Caco-2 (cell line): ENCODE results near the gene ACER1. TPM values are rescaled to one million over a fixed set of nuclear protein-coding genes. Genes with fewer than 3 reads are reported as not detected.

ENCODE experiments used
- BruUV-seq: library from RNA; stranded (reverse); fragments of 400-500 nt; replicated peaks from 2 replicates; lab custom pipeline; 2021; lab: Mats Ljungman, UMichigan
- CTCF ChIA-PET: fragments of 300-600 bp; sonication (Branson Sonifier 250); formaldehyde crosslinking; loops from one replicate; lab custom pipeline; 2022; ENCODE audit warnings: antibody characterized with exemption; lab: Charles Lee
- POLR2A ChIA-PET: fragments of 300-600 bp; sonication (Branson Sonifier 250); formaldehyde crosslinking; loops from one replicate; lab custom pipeline; 2022; ENCODE audit warnings: antibody characterized with exemption; lab: Charles Lee
- DNase-seq, 2 experiments: peaks; one replicate each; pipeline versions ENCODE4 v3.0.0 to v3.0.0-alpha.2; 2020 to 2022
- H3K27me3 ChIP-seq: replicated peaks from 2 replicates; pipeline ENCODE4 v1.6.0; 2011; ENCODE audit warnings: low read length; ENCODE audit not compliant: control insufficient read depth, insufficient read depth
- H3K36me3 ChIP-seq: 2 replicates; pipeline ENCODE4 v1.5.1; 2011; ENCODE audit warnings: low read length; ENCODE audit not compliant: control insufficient read depth, insufficient read depth
- H3K4me1 ChIP-seq: fragments of 250-450 bp; sonication (Bioruptor Pico); 2 replicates; pipeline ENCODE4 v1.5.1; 2020; ENCODE audit warnings: mild to moderate bottlenecking
- H3K4me3 ChIP-seq: 2 replicates; pipeline ENCODE4 v1.5.1; 2011; ENCODE audit warnings: low read depth, mild to moderate bottlenecking, control low read depth, low read length
- H3K9me3 ChIP-seq: fragments of 250-450 bp; sonication (Bioruptor Pico); 2 replicates; pipeline ENCODE4 v1.5.1; 2020; ENCODE audit warnings: mild to moderate bottlenecking, moderate library complexity
- H3K27ac Mint-ChIP-seq: one replicate; pipeline ENCODE4 v1.8.0; 2022; ENCODE audit warnings: mixed read lengths; ENCODE audit not compliant: unreplicated experiment
- H3K27me3 Mint-ChIP-seq: one replicate; pipeline ENCODE4 v1.8.0; 2022; ENCODE audit warnings: mixed read lengths; ENCODE audit not compliant: insufficient read depth, unreplicated experiment
- H3K36me3 Mint-ChIP-seq: one replicate; pipeline ENCODE4 v1.8.0; 2022; ENCODE audit warnings: mild to moderate bottlenecking, mixed read lengths; ENCODE audit not compliant: insufficient read depth, unreplicated experiment
- H3K4me1 Mint-ChIP-seq: one replicate; pipeline ENCODE4 v1.8.0; 2022; ENCODE audit warnings: low read depth, mixed read lengths; ENCODE audit not compliant: unreplicated experiment
- H3K4me3 Mint-ChIP-seq: one replicate; pipeline ENCODE4 v1.8.0; 2022; ENCODE audit warnings: mild to moderate bottlenecking, moderate library complexity, mixed read lengths; ENCODE audit not compliant: unreplicated experiment
- H3K9me3 Mint-ChIP-seq: one replicate; pipeline ENCODE4 v1.8.0; 2022; ENCODE audit warnings: mixed read lengths; ENCODE audit not compliant: unreplicated experiment
- intact Hi-C: fragments of 100-400 bp; cut with micrococcal nuclease; formaldehyde crosslinking; loops from one replicate; pipeline ENCODE4 v1.10.0; 2022; ENCODE audit not compliant: unreplicated experiment
- total RNA-seq: library from RNA; stranded (reverse); gene quantifications from 2 replicates; pipeline ENCODE4 v1.2.3, GENCODE V29; 2022
- TF ChIP-seq, protein P1 (sequence below), 2 experiments: fragments of 200-600 bp in 1 of 2; IDR thresholded peaks; 1 replicate in 1 of 2; 2 replicates in 1 of 2; pipeline versions ENCODE4 v1.5.1 to v1.8.0; 2011 to 2022; ENCODE audit warnings: antibody characterized with exemption in 1 of 2, control low read depth in 1 of 2, inconsistent platforms in 1 of 2, low read depth in 1 of 2, low read length in 1 of 2, mild to moderate bottlenecking in 1 of 2, moderate library complexity in 1 of 2; ENCODE audit not compliant: insufficient read depth in 1 of 2, severe bottlenecking in 1 of 2, unreplicated experiment in 1 of 2

Gene ACER1
- total RNA-seq, 1 experiment from 2014 or later, result not detected

GRCh38 chr19:6271721-6272410 lies 61.5 kb downstream of the ACER1 start:
- Mint-ChIP-seq H3K27me3 (no peaks in the 10 kb centered on the region), H3K36me3 (peaks cover 30% of the 10 kb centered on the region), H3K27ac (peak overlapping the region; percentile 28), H3K4me3 (no peak overlapping the region), H3K9me3 (no peaks in the 10 kb centered on the region), H3K4me1 (no peaks in the 10 kb centered on the region)
- ChIA-PET CTCF (no interaction called here), POLR2A (no interaction called here)
- no peaks in the 10 kb centered on the region for H3K27me3 ChIP-seq
- no peak overlapping the region for H3K4me3 ChIP-seq
- H3K4me1 ChIP-seq, result no peaks in the 10 kb centered on the region
- BruUV-seq, result no TSS peak
- H3K36me3 ChIP-seq, result peaks cover 1% of the 10 kb centered on the region; the same call in 1 of the 2 replicates
- TF ChIP-seq, protein P1, sequence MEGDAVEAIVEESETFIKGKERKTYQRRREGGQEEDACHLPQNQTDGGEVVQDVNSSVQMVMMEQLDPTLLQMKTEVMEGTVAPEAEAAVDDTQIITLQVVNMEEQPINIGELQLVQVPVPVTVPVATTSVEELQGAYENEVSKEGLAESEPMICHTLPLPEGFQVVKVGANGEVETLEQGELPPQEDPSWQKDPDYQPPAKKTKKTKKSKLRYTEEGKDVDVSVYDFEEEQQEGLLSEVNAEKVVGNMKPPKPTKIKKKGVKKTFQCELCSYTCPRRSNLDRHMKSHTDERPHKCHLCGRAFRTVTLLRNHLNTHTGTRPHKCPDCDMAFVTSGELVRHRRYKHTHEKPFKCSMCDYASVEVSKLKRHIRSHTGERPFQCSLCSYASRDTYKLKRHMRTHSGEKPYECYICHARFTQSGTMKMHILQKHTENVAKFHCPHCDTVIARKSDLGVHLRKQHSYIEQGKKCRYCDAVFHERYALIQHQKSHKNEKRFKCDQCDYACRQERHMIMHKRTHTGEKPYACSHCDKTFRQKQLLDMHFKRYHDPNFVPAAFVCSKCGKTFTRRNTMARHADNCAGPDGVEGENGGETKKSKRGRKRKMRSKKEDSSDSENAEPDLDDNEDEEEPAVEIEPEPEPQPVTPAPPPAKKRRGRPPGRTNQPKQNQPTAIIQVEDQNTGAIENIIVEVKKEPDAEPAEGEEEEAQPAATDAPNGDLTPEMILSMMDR (IDR thresholded peaks at IDR 0.05; ENCODE audit: insufficient read depth in 1 of 2, low read depth in 1 of 2, low read length in 1 of 2, severe bottlenecking in 1 of 2, unreplicated experiment in 1 of 2), result no peak
- intact Hi-C loops, result loop anchor here (10.0 kb wide), 1 partner anchor 153 kb away; the partner anchor contains the start of gene KHSRP
- H3K9me3 ChIP-seq, result no peaks in the 10 kb centered on the region
- no peak for DNase-seq

- intact Hi-C loops, result loop anchor here (10.0 kb wide), 1 partner anchor 154 kb away; the partner anchor contains the start of gene KHSRP
- Histone ChIP-seq H3K36me3 (peaks cover 1% of the 10 kb centered on the region; the same call in 1 of the 2 replicates), H3K27me3 (no peaks in the 10 kb centered on the region), H3K4me3 (no peak overlapping the region), H3K9me3 (no peaks in the 10 kb centered on the region), H3K4me1 (no peaks in the 10 kb centered on the region)
- H3K4me1 Mint-ChIP-seq, result no peaks in the 10 kb centered on the region
- H3K27ac Mint-ChIP-seq, result no peak overlapping the region
- no peak overlapping the region for H3K4me3 Mint-ChIP-seq
- BruUV-seq, result no TSS peak
- TF ChIP-seq, protein P1 (IDR thresholded peaks at IDR 0.05; ENCODE audit: insufficient read depth in 1 of 2, low read depth in 1 of 2, low read length in 1 of 2, severe bottlenecking in 1 of 2, unreplicated experiment in 1 of 2), result no peak
- DNase-seq, result no peak
- no peaks in the 10 kb centered on the region for H3K27me3 Mint-ChIP-seq
- POLR2A ChIA-PET, result no interaction called here
- CTCF ChIA-PET, result no interaction called here
- peaks cover 35% of the 10 kb centered on the region for H3K36me3 Mint-ChIP-seq
- H3K9me3 Mint-ChIP-seq, result no peaks in the 10 kb centered on the region
Observed at GRCh38 chr19:6271251-6271650, 62.2 kb downstream of the ACER1 start.

DNA sequence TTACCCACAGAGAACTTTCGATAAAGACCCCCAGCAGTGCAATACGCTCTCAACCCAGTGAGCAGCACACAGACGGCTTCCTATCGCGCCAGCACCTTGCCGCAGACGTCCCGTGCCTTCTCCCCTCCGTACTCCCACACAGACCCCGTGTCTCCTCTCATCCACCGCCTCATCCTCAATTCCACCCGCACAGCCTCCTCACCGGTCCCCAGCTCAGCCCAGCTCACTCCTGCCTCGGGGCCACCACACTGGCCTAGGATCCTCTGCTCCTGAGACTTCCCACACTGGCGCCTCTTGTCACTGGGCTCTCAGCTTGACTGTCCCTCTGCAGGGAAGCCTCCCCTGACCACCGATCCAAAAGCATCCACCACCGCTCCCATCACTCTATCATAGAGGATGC lies 62.6 kb downstream of the ACER1 start:
- Histone ChIP-seq H3K36me3 (peaks cover 1% of the 10 kb centered on the region; the same call in 1 of the 2 replicates), H3K4me3 (no peak overlapping the region), H3K9me3 (no peaks in the 10 kb centered on the region), H3K27me3 (no peaks in the 10 kb centered on the region), H3K4me1 (no peaks in the 10 kb centered on the region)
- Mint-ChIP-seq H3K4me1 (no peaks in the 10 kb centered on the region), H3K4me3 (no peak overlapping the region), H3K27me3 (no peaks in the 10 kb centered on the region), H3K27ac (no peak overlapping the region), H3K36me3 (peaks cover 35% of the 10 kb centered on the region), H3K9me3 (no peaks in the 10 kb centered on the region)
- ChIA-PET CTCF (no interaction called here), POLR2A (no interaction called here)
- TF ChIP-seq, protein P1 (IDR thresholded peaks at IDR 0.05; ENCODE audit: insufficient read depth in 1 of 2, low read depth in 1 of 2, low read length in 1 of 2, severe bottlenecking in 1 of 2, unreplicated experiment in 1 of 2), result no peak
- BruUV-seq, result no TSS peak
- intact Hi-C loops, result loop anchor here (10.0 kb wide), 1 partner anchor 154 kb away; the partner anchor contains the start of gene KHSRP
- no peak for DNase-seq
